Activated T-cell treated with anti-CD3 and anti-CD28 coated beads for 48 hours (primary cell): ENCODE data around the gene USP10.

Experiments used
- DNase-seq: peaks from one replicate; pipeline ENCODE4 v3.0.0-alpha.2; 2020; ENCODE audit warnings: low read depth

The USP10 gene

GRCh38 chr16:84699147-84699711 is 571 bp upstream of the USP10 start:
- no peak for DNase-seq

- DNase-seq = peak; percentile 13
Measured at GRCh38 chr16:84700446-84701300, 873 bp downstream of the USP10 start.

GRCh38 chr16:84703681-84704080 is 3.9 kb downstream of the USP10 start:
- no peak for DNase-seq

GRCh38 chr16:84704253-84704652 is 4.5 kb downstream of the USP10 start:
- no peak for DNase-seq

- DNase-seq = no peak
Measured at GRCh38 chr16:84706856-84707255, 7.1 kb downstream of the USP10 start.

- no peak for DNase-seq
Measured at GRCh38 chr16:84709609-84710008, 9.8 kb downstream of the USP10 start.

- no peak for DNase-seq
Measured at GRCh38 chr16:84710686-84711085, 10.9 kb downstream of the USP10 start.

- DNase-seq = no peak
Measured at GRCh38 chr16:84712138-84712671, 12.4 kb downstream of the USP10 start.

GRCh38 chr16:84712801-84713775 is 13.3 kb downstream of the USP10 start:
- no peak for DNase-seq

GRCh38 chr16:84714028-84714427 is 14.2 kb downstream of the USP10 start:
- DNase-seq = no peak

- no peak for DNase-seq
Measured at GRCh38 chr16:84715424-84715823, 15.6 kb downstream of the USP10 start.

- no peak for DNase-seq
Measured at GRCh38 chr16:84715854-84716253, 16.1 kb downstream of the USP10 start.

- no peak for DNase-seq
Measured at GRCh38 chr16:84716740-84717139, 16.9 kb downstream of the USP10 start.

- no peak for DNase-seq
Measured at GRCh38 chr16:84717484-84717883, 17.7 kb downstream of the USP10 start.

GRCh38 chr16:84720177-84720579 is 20.4 kb downstream of the USP10 start:
- DNase-seq = no peak

- DNase-seq = no peak
Measured at GRCh38 chr16:84722068-84722467, 22.3 kb downstream of the USP10 start.

GRCh38 chr16:84723906-84724305 is 24.1 kb downstream of the USP10 start:
- no peak for DNase-seq

GRCh38 chr16:84724606-84725309 is 25.0 kb downstream of the USP10 start:
- no peak for DNase-seq

- DNase-seq = no peak
Measured at GRCh38 chr16:84725481-84726078, 25.8 kb downstream of the USP10 start.

- DNase-seq = peak; percentile 70
Measured at GRCh38 chr16:84726079-84726668, 26.4 kb downstream of the USP10 start.
